Stimulated activated CD8-positive, alpha-beta memory T cell treated with anti-CD3 and anti-CD28 coated beads, Interleukin-4, amount 100 ng/mL, for 48 hours (primary cell): ENCODE measurements around the gene SP6.
A peak's percentile ranks its signal among the peaks of the same experiment; 100 is the strongest.

Experiments used
- DNase-seq: peaks from one replicate; pipeline ENCODE4 v3.0.0-alpha.2; 2020

The SP6 gene

GRCh38 chr17:47853616-47854015, 2.7 kb upstream of the SP6 start:
- DNase-seq, result no peak

GRCh38 chr17:47852113-47852949, 1.4 kb upstream of the SP6 start:
- DNase-seq, result no peak

- no peak for DNase-seq
These were observed 775 bp upstream of the SP6 start for GRCh38 chr17:47851764-47852112.

GRCh38 chr17:47850373-47850691, 631 bp downstream of the SP6 start:
- no peak for DNase-seq

- no peak for DNase-seq
These were observed 2.8 kb downstream of the SP6 start for GRCh38 chr17:47848198-47848513.

GRCh38 chr17:47847341-47848197, 3.4 kb downstream of the SP6 start:
- DNase-seq, result no peak

- DNase-seq, result no peak
These were observed 4.1 kb downstream of the SP6 start for GRCh38 chr17:47846716-47847340.

- DNase-seq, result no peak
These were observed 5.3 kb downstream of the SP6 start for GRCh38 chr17:47845716-47846075.

GRCh38 chr17:47844814-47845715, 5.9 kb downstream of the SP6 start:
- no peak for DNase-seq

- DNase-seq, result no peak
These were observed 6.7 kb downstream of the SP6 start for GRCh38 chr17:47844227-47844626.

GRCh38 chr17:47843391-47843730, 7.6 kb downstream of the SP6 start:
- no peak for DNase-seq

- DNase-seq, result no peak
These were observed 9.3 kb downstream of the SP6 start for GRCh38 chr17:47841488-47842291.

GRCh38 chr17:47840742-47841487, 10.0 kb downstream of the SP6 start, which contains the start of gene SCRN2:
Gene SCRN2 (minus strand): TSS chr17:47841273. CDS start chr17:47840843, 430 bp downstream.
- peak; percentile 97 for DNase-seq

GRCh38 chr17:47840001-47840741, 10.8 kb downstream of the SP6 start:
- DNase-seq, result no peak

- no peak for DNase-seq
These were observed 11.9 kb downstream of the SP6 start for GRCh38 chr17:47839071-47839470.

GRCh38 chr17:47838636-47839035, 12.3 kb downstream of the SP6 start:
- DNase-seq, result no peak

- DNase-seq, result no peak
These were observed 13.4 kb downstream of the SP6 start for GRCh38 chr17:47837401-47838039.

- no peak for DNase-seq
These were observed 14.4 kb downstream of the SP6 start for GRCh38 chr17:47836601-47837000.

- no peak for DNase-seq
These were observed 16.2 kb downstream of the SP6 start for GRCh38 chr17:47834756-47835155.

GRCh38 chr17:47831934-47832327, 19.0 kb downstream of the SP6 start:
- DNase-seq, result no peak
